Prostate gland (tissue), 2 donors: ENCODE measurements around the gene EDRF1. TPM values are rescaled to one million over a fixed set of nuclear protein-coding genes. Genes with fewer than 3 reads are reported as not detected.

Experiments used
- DNase-seq: peaks from one replicate; pipeline ENCODE4 v3.0.0-alpha.2; 2019; ENCODE audit warnings: low spot score
- H3K27ac ChIP-seq, 2 donors: fragments of 200-600 bp; sonication (generic); 2 replicates each; pipeline ENCODE4 v1.5.1; 2017 to 2019
- H3K27me3 ChIP-seq: fragments of 200-600 bp; sonication (generic); replicated peaks from 2 replicates; pipeline ENCODE4 v1.5.1; 2019; ENCODE audit not compliant: insufficient read depth
- H3K36me3 ChIP-seq, 2 donors: fragments of 200-600 bp; sonication (generic); 1 replicate in 1 of 2; 2 replicates in 1 of 2; pipeline versions ENCODE4 v1.5.1 to v1.8.1; 2017 to 2019
- H3K4me1 ChIP-seq: fragments of 200-600 bp; sonication (generic); replicated peaks from 2 replicates; pipeline ENCODE4 v1.5.1; 2019
- H3K4me3 ChIP-seq, 2 donors: fragments of 200-600 bp; sonication (generic); 2 replicates each; pipeline ENCODE4 v1.5.1; 2017 to 2019
- H3K9me3 ChIP-seq: fragments of 200-600 bp; sonication (generic); 2 replicates; pipeline ENCODE4 v1.5.1; 2017
- POLR2A ChIP-seq: fragments of 450-650 bp; IDR thresholded peaks from one replicate; pipeline ENCODE4 v1.6.1; 2016; ENCODE audit warnings: antibody characterized with exemption, mild to moderate bottlenecking
- POLR2AphosphoS5 ChIP-seq: sonication (generic); formaldehyde crosslinking; IDR thresholded peaks from one replicate; pipeline ENCODE4 v1.6.1; 2017; ENCODE audit warnings: antibody characterized with exemption
- WGBS: methylation state at CpG from one replicate; pipeline ENCODE4 v1.1.5; 2018; 5-methylcytosine and 5-hydroxymethylcytosine counted together
- intact Hi-C: fragments of 100-400 bp; cut with DNase I; formaldehyde crosslinking; loops from one replicate; pipeline ENCODE4 v1.14.2; 2022
- total RNA-seq, 2 donors: library from RNA; depleted of rRNA; stranded (reverse); fragments of >200 nt; gene quantifications; one replicate each; pipeline ENCODE4 v1.1.0, GENCODE V29; 2016
- TF ChIP-seq, protein P1 (sequence below), 4 experiments: fragments of 200-600 bp in 2 of 4; fragments of 450-650 bp in 2 of 4; sonication (generic) in 2 of 4; IDR thresholded peaks; 1 replicate in 3 of 4; 2 replicates in 1 of 4; pipeline ENCODE4 v1.5.1; 2016 to 2019; ENCODE audit warnings: antibody characterized with exemption in 4 of 4, mild to moderate bottlenecking in 2 of 4, moderate library complexity in 2 of 4

The EDRF1 gene
- total RNA-seq, 2 donors from 2014 or later: 18.9 to 49.6 TPM

DNA sequence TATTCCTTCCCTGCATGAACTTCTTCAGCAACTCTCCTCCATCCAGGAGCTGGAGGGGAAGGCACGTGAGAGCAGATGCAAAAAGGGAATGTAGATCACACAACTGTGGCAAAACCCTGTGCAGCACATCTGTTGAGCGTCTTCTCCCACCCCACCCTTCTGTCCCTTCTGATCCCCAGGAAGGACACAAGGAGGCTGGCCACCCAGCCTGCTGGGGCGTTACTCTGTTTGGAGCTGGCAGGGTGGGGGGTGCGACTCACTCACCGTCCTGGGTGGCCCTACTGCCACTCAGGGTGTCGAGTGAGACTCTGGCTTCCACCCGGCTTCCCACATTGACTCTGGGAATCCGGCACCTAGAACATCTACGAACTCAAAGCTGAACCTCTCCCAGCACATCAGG is 66.3 kb downstream of the EDRF1 start:
- Histone ChIP-seq H3K4me1 (no peaks in the 10 kb centered on the region), H3K9me3 (no peaks in the 10 kb centered on the region), H3K27me3 (no peaks in the 10 kb centered on the region), H3K36me3 (no peaks in the 10 kb centered on the region), H3K27ac (no peak overlapping the region), H3K4me3 (no peak overlapping the region)
- DNase-seq: no peak
- TF ChIP-seq, protein P1, sequence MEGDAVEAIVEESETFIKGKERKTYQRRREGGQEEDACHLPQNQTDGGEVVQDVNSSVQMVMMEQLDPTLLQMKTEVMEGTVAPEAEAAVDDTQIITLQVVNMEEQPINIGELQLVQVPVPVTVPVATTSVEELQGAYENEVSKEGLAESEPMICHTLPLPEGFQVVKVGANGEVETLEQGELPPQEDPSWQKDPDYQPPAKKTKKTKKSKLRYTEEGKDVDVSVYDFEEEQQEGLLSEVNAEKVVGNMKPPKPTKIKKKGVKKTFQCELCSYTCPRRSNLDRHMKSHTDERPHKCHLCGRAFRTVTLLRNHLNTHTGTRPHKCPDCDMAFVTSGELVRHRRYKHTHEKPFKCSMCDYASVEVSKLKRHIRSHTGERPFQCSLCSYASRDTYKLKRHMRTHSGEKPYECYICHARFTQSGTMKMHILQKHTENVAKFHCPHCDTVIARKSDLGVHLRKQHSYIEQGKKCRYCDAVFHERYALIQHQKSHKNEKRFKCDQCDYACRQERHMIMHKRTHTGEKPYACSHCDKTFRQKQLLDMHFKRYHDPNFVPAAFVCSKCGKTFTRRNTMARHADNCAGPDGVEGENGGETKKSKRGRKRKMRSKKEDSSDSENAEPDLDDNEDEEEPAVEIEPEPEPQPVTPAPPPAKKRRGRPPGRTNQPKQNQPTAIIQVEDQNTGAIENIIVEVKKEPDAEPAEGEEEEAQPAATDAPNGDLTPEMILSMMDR (IDR thresholded peaks at IDR 0.05): no peak
- TF ChIP-seq POLR2AphosphoS5: no peak
- TF ChIP-seq POLR2A: no peak
- intact Hi-C loops: no loop called here
- 74% methylated on average over 9 of the region's 9 CpGs for WGBS

DNA sequence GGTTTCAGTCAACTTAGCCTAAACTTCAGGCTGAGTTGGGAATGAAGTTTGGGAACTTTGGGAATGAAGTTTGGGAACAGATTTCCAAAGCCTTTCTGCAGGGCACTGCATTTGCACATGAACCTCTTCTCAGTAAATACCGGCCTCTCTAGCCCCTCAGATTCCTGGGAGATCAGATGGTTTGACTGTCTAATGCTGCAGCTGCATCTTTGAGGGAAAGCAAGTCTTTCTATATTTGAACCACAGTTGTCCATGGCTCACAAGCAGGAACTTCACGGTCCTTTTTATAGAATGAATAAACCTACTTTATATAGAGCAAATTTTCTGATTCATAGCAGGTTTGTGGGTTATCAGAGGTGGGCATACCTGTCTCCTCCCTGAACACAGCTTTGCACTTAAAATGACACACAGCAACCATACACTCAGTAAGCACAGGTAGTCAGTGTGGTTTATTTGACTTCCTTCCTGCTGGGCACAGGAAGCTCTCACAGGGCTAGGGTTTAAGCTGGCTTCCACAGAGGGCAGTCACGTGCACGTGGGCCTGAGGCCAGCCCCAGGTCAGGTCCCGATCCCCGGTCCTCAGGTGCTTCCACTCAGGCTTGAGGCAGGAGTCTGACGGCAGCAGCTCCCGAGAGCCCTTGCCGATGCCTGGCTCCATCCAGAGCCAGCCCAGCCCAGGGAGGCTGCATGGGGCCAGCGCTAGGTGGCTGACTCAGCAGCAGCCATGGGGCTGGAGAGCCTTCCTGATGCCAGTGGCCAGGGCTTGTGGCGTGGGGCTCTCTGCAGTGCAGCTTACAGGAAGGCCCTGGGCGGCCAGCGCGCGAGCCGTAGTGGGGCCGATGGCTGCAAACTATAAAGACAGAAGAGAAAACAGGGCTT is 68.9 kb downstream of the EDRF1 start:
- no peak for DNase-seq
- no peak overlapping the region for H3K27ac ChIP-seq
- 95% methylated on average over 11 of the region's 17 CpGs for WGBS
- no peaks in the 10 kb centered on the region for H3K27me3 ChIP-seq
- no peak overlapping the region for H3K4me3 ChIP-seq
- TF ChIP-seq, protein P1 (IDR thresholded peaks at IDR 0.05): no peak
- no peak for TF ChIP-seq POLR2AphosphoS5
- TF ChIP-seq POLR2A: no peak
- peaks cover 0 to 6% of the 10 kb centered on the region in 2 donors for H3K36me3 ChIP-seq
- H3K9me3 ChIP-seq: no peaks in the 10 kb centered on the region
- H3K4me1 ChIP-seq: no peaks in the 10 kb centered on the region
- intact Hi-C loops: no loop called here

GRCh38 chr10:125792342-125793300 is 73.1 kb downstream of the EDRF1 start:
- no peak overlapping the region for H3K27ac ChIP-seq
- intact Hi-C loops: no loop called here
- no peak for DNase-seq
- H3K9me3 ChIP-seq: no peaks in the 10 kb centered on the region
- H3K36me3 ChIP-seq: peaks cover 0 to 8% of the 10 kb centered on the region in 2 donors
- no peaks in the 10 kb centered on the region for H3K27me3 ChIP-seq
- H3K4me1 ChIP-seq: no peaks in the 10 kb centered on the region
- H3K4me3 ChIP-seq: no peak overlapping the region
- TF ChIP-seq POLR2A (no peak), POLR2AphosphoS5 (no peak)
- TF ChIP-seq, protein P1 (IDR thresholded peaks at IDR 0.05): no peak
- 86% methylated on average over 14 of the region's 14 CpGs for WGBS

DNA sequence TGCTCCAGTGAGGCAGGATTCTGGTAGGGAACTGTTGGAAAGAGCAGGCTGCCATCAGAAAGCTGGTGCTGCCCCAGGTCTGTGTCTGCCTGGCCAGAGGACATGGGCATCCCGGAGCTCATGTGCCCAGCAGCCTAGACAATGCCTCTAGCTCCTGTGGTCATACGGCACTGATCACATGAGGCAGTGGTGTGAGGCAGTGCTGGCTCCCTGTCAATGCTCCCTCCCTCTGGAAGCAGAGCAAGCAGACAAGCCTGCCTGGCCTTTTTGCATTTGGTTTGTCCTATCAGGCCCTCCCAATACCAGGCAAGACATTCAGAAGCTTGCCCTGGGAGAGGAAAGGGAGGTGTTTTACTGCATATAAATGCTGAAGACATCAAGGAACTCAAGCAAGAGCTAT is 75.6 kb downstream of the EDRF1 start:
- WGBS: 81% methylated on average over 2 of the region's 2 CpGs
- no peak for DNase-seq

More for the DNA sequence above, 75.6 kb downstream of the EDRF1 start:
- no peaks in the 10 kb centered on the region for H3K9me3 ChIP-seq
- TF ChIP-seq, protein P1 (IDR thresholded peaks at IDR 0.05): no peak
- TF ChIP-seq POLR2A (no peak), POLR2AphosphoS5 (no peak)
- peaks cover 0 to 8% of the 10 kb centered on the region in 2 donors for H3K36me3 ChIP-seq
- H3K4me3 ChIP-seq: no peak overlapping the region
- intact Hi-C loops: no loop called here
- no peaks in the 10 kb centered on the region for H3K27me3 ChIP-seq
- no peaks in the 10 kb centered on the region for H3K4me1 ChIP-seq
- H3K27ac ChIP-seq: no peak overlapping the region
